Inferior parietal cortex (tissue), 1 donor: ENCODE data around the gene PCYOX1L.

Experiments
- DNase-seq: peaks from one replicate; pipeline ENCODE4 v3.0.0-alpha.2; 2016; ENCODE audit errors: extremely low spot score

Gene PCYOX1L

GRCh38 chr5:149407323-149408251, 49.7 kb downstream of the PCYOX1L start:
- no peak for DNase-seq

- no peak for DNase-seq
Measured at GRCh38 chr5:149408252-149409099, 50.6 kb downstream of the PCYOX1L start.

GRCh38 chr5:149409268-149409948, 51.6 kb downstream of the PCYOX1L start:
- no peak for DNase-seq

- DNase-seq = no peak
Measured at GRCh38 chr5:149410071-149410470, 52.2 kb downstream of the PCYOX1L start.

- DNase-seq = no peak
Measured at GRCh38 chr5:149410721-149411432, 53.0 kb downstream of the PCYOX1L start.

- no peak for DNase-seq
Measured at GRCh38 chr5:149411738-149412519, 54.1 kb downstream of the PCYOX1L start.

- DNase-seq = no peak
Measured at GRCh38 chr5:149412783-149413476, 55.1 kb downstream of the PCYOX1L start.

GRCh38 chr5:149413477-149414210, 55.8 kb downstream of the PCYOX1L start:
- DNase-seq = no peak

- no peak for DNase-seq
Measured at GRCh38 chr5:149414405-149415065, 56.7 kb downstream of the PCYOX1L start.

- DNase-seq = no peak
Measured at GRCh38 chr5:149415066-149415967, 57.5 kb downstream of the PCYOX1L start.

GRCh38 chr5:149416987-149417710, 59.3 kb downstream of the PCYOX1L start:
- DNase-seq = peak; percentile 11

GRCh38 chr5:149417711-149418368, 60.0 kb downstream of the PCYOX1L start:
- DNase-seq = no peak

GRCh38 chr5:149418910-149419531, 61.2 kb downstream of the PCYOX1L start:
- DNase-seq = no peak
